HepG2 (cell line): Measurements from ENCODE around the gene KTI12. TPM values are rescaled to one million over a fixed set of nuclear protein-coding genes. Genes with fewer than 3 reads are reported as not detected.

Experiments used
- ATAC-seq: fragments of 200-7000 bp; cut with Tn5 transposase; 3 replicates; pipeline ENCODE4 v1.9.1; 2020; ENCODE audit warnings: mild to moderate bottlenecking, moderate library complexity
- BruUV-seq: library from RNA; stranded (reverse); fragments of 400-500 nt; replicated peaks from 2 replicates; lab custom pipeline; 2021; lab: Mats Ljungman, UMichigan
- CTCF ChIA-PET: fragments of 300-600 bp; formaldehyde crosslinking; extraction: SDS; loops from one replicate; lab custom pipeline; 2021; ENCODE audit warnings: low total read pairs, inconsistent platforms, low intra/inter-chr PET ratio; lab: Yijun Ruan, JAX
- POLR2A ChIA-PET: fragments of 350-600 bp; sonication (Branson Sonifier 250); formaldehyde crosslinking; loops from one replicate; lab custom pipeline; 2020; ENCODE audit warnings: antibody characterized with exemption, inconsistent platforms; lab: Yijun Ruan, JAX
- DNase-seq: peaks from one replicate; pipeline ENCODE4 v3.0.0-alpha.2; 2015; ENCODE audit warnings: low spot score
- FAIRE-seq: peaks from 3 replicates; lab custom pipeline; 2011; peaks lifted over from hg19 to GRCh38; lab: Jason Lieb, UNC
- H2AFZ ChIP-seq: one replicate; pipeline ENCODE4 v1.6.1; 2011; ENCODE audit warnings: low read length, inconsistent platforms
- H3K27ac ChIP-seq: fragments of 300-600 bp; 3 replicates; pipeline ENCODE4 v1.8.0; 2011; ENCODE audit warnings: mixed run types, mild to moderate bottlenecking, mixed read lengths, low read length, inconsistent platforms; ENCODE audit not compliant: insufficient read depth; ENCODE audit errors: extremely low read length
- H3K27me3 ChIP-seq, 2 experiments: fragments of 200-600 bp in 1 of 2; 2 replicates in 1 of 2; 3 replicates in 1 of 2; pipeline versions ENCODE4 v1.6.0 to v1.8.0; 2011; ENCODE audit warnings: low read length in 2 of 2, mild to moderate bottlenecking in 2 of 2, moderate library complexity in 2 of 2, inconsistent platforms in 1 of 2; ENCODE audit not compliant: insufficient read depth in 2 of 2, control insufficient read depth in 1 of 2
- H3K36me3 ChIP-seq, 2 experiments: fragments of 200-600 bp in 1 of 2; replicated peaks in 1 of 2; 2 replicates in 1 of 2; 3 replicates in 1 of 2; pipeline versions ENCODE4 v1.5.1 to v1.8.0; 2011; ENCODE audit warnings: low read length in 2 of 2, inconsistent platforms in 1 of 2; ENCODE audit not compliant: insufficient read depth in 2 of 2, control insufficient read depth in 1 of 2
- H3K4me1 ChIP-seq: 2 replicates; pipeline ENCODE4 v1.5.1; 2012; ENCODE audit warnings: low read length, inconsistent platforms; ENCODE audit not compliant: insufficient read depth
- H3K4me2 ChIP-seq: 2 replicates; pipeline ENCODE4 v1.6.0; 2011; ENCODE audit warnings: low read depth, low read length, inconsistent platforms
- H3K4me3 ChIP-seq, 3 experiments: fragments of 200-600 bp in 1 of 3; sonication (generic), shearing (Covaris generic) in 1 of 3; replicated peaks in 1 of 3; 2 replicates each; pipeline ENCODE4 v1.5.1; 2011 to 2016; ENCODE audit warnings: low read length in 3 of 3, inconsistent platforms in 2 of 3, low read depth in 2 of 3, mild to moderate bottlenecking in 2 of 3, control low read depth in 1 of 3, mixed read lengths in 1 of 3; ENCODE audit not compliant: insufficient read depth in 1 of 3
- H3K79me2 ChIP-seq: one replicate; pipeline ENCODE4 v1.6.1; 2011; ENCODE audit warnings: low read length, inconsistent platforms; ENCODE audit not compliant: insufficient read depth
- H3K9ac ChIP-seq: 2 replicates; pipeline ENCODE4 v1.6.0; 2011; ENCODE audit warnings: mild to moderate bottlenecking, low read depth, low read length, inconsistent platforms; ENCODE audit not compliant: insufficient read depth
- H3K9me3 ChIP-seq: 2 replicates; pipeline ENCODE4 v1.5.1; 2012; ENCODE audit warnings: mild to moderate bottlenecking, low read length
- H4K20me1 ChIP-seq: 2 replicates; pipeline ENCODE4 v1.6.0; 2011; ENCODE audit warnings: inconsistent platforms, mild to moderate bottlenecking, low read length, moderate library complexity; ENCODE audit not compliant: insufficient read depth
- CEBPG ChIP-seq: IDR thresholded peaks from 2 replicates; pipeline ENCODE4 v1.6.1; 2016
- MLXIP ChIP-seq: sonication (generic); formaldehyde crosslinking; IDR thresholded peaks from 2 replicates; pipeline ENCODE4 v1.9.0; 2021; ENCODE audit warnings: missing genetic modification reagents, borderline replicate concordance
- SNAI1 ChIP-seq: sonication (generic); formaldehyde crosslinking; IDR thresholded peaks from 2 replicates; pipeline ENCODE4 v1.5.0; 2020; ENCODE audit warnings: mild to moderate bottlenecking, missing genetic modification reagents, borderline replicate concordance
- ZNF274 ChIP-seq: sonication (generic); formaldehyde crosslinking; IDR thresholded peaks from 2 replicates; pipeline ENCODE4 v1.5.1; 2020; ENCODE audit warnings: mild to moderate bottlenecking, missing genetic modification reagents
- ZNF317 ChIP-seq: sonication (generic); formaldehyde crosslinking; IDR thresholded peaks from 2 replicates; pipeline ENCODE4 v1.5.0; 2020; ENCODE audit warnings: mild to moderate bottlenecking, missing genetic modification reagents
- WGBS: methylation state at CpG from one replicate; pipeline ENCODE4 v1.1.6; 2017; ENCODE audit warnings: low lambda C conversion rate; 5-methylcytosine and 5-hydroxymethylcytosine counted together
- in situ Hi-C: cut with HindIII; loops from 2 replicates; pipeline ENCODE4 v1.10.0; 2017; ENCODE audit warnings: low pct_unique_long_range_greater_than_20kb; ENCODE audit not compliant: extremely low pct_ligation_motif_present
- intact Hi-C: fragments of 100-400 bp; cut with micrococcal nuclease; formaldehyde crosslinking; loops from one replicate; pipeline ENCODE4 v1.10.0; 2022; ENCODE audit not compliant: unreplicated experiment
- polyA plus RNA-seq, 8 experiments: library from polyadenylated mRNA; depleted of rRNA in 3 of 8; stranded (reverse) in 7 of 8; unstranded in 1 of 8; fragments of >200 nt; fragmentation: Illumina TruSeq in 4 of 8; extraction: Trizol in 4 of 8; gene quantifications; 2 replicates each; pipeline versions ENCODE4 v1.2.1 to v1.2.3, GENCODE V29; 2011 to 2016; ENCODE audit warnings: low read depth in 4 of 8, missing spikeins in 1 of 8, mixed read lengths in 1 of 8; ENCODE audit not compliant: insufficient read depth in 1 of 8
- total RNA-seq, 5 experiments: library from RNA; depleted of rRNA; stranded (reverse); fragments of >200 nt; fragmentation: Illumina TruSeq; extraction: Trizol; gene quantifications; 2 replicates each; pipeline ENCODE4 v1.2.3, GENCODE V29; 2016; ENCODE audit warnings: low read depth in 1 of 5

Gene KTI12
- total and polyA plus RNA-seq, 2 of the 13 experiments (the other 11 are each of a cell fraction or from before 2014, with no cell fraction given): 7.4 to 10.2 TPM

GRCh38 chr1:52057255-52057654 lies 23.6 kb upstream of the KTI12 start:
- TF ChIP-seq ZNF274 (CRISPR knock-in tag) (no peak), SNAI1 (CRISPR knock-in tag) (0 out of 2 replicates have a peak, but pooled peaks have one; percentile 41), CEBPG (CRISPR knock-in tag) (no peak), ZNF317 (CRISPR knock-in tag) (0 out of 2 replicates have a peak, but pooled peaks have one; percentile 15), MLXIP (CRISPR knock-in tag) (0 out of 2 replicates have a peak, but pooled peaks have one; percentile 25)
- in situ Hi-C loops (no loop called here), intact Hi-C loops (no loop called here)
- Histone ChIP-seq H3K79me2 (peaks cover 76% of the 10 kb centered on the region), H3K27me3 (no peaks in the 10 kb centered on the region; a peak in 1 of 5 replicates), H4K20me1 (peaks cover 26% of the 10 kb centered on the region), H3K4me1 (peaks cover 48% of the 10 kb centered on the region), H3K4me2 (peak overlapping the region; percentile 81), H3K9me3 (no peaks in the 10 kb centered on the region), H2AFZ (no peak overlapping the region), H3K4me3 (peak overlapping the region; percentile 85 to 89 (median 87); a peak in 5 of 6 replicates), H3K9ac (peak overlapping the region; percentile 88), H3K36me3 (peaks cover 7 to 16% of the 10 kb centered on the region in 2 experiments), H3K27ac (peak overlapping the region; percentile 91)
- ChIA-PET POLR2A (interaction anchor here (0.7 to 5.3 kb wide), 8 partner anchors 8 to 41 kb away, joined by 3 to 80 read pairs (median 4); partner anchors contain the start of gene KTI12), CTCF (no interaction called here)
- WGBS: 5% methylated on average over 1 of the region's 1 CpG
- DNase-seq: no peak
- FAIRE-seq: no peak
- no peak for ATAC-seq
- TSS peak; percentile 65 for BruUV-seq
